ENCODE data around the gene NPY4R2. TPM values are rescaled to one million over a fixed set of nuclear protein-coding genes. Genes with fewer than 3 reads are reported as not detected.

NPY4R2 gene
- total RNA-seq (2014; rRNA removed; shearing (Covaris generic)): 0.29 TPM in 1 of 2 replicates, not detected in the other

GRCh38 chr10:47918475-47918874 lies at the start of gene NPY4R2:
Gene NPY4R2 (plus strand): TSS chr10:47918662. CDS start chr10:47921988, 3,326 bp downstream.

Other genes with a start within 250 kb of the NPY4R2 start
- gene SYT15B, start 155.1 kb upstream of the NPY4R2 start, total RNA-seq (2014; rRNA removed; shearing (Covaris generic)): 0.04 and 0.24 TPM in 2 replicates
- gene FAM25C, start 81.1 kb downstream of the NPY4R2 start, total RNA-seq (2014; rRNA removed; shearing (Covaris generic)): 2.2 TPM in 1 of 2 replicates, not detected in the other

Data from A375 (cell line).